OCI-LY3 (cell line): ENCODE results near the gene CASP6.

Experiments used
- H2AFZ ChIP-seq: fragments of 200-600, 300-600 bp; shearing (Covaris generic); 2 replicates; pipeline ENCODE4 v1.6.0; 2014; ENCODE audit warnings: antibody characterized with exemption, low read depth, low read length
- H3K27ac ChIP-seq: fragments of 200-600, 300-600 bp; sonication (generic); 2 replicates; pipeline ENCODE4 v1.5.1; 2014; ENCODE audit warnings: mild to moderate bottlenecking, low read length, moderate library complexity, mixed read lengths
- H3K27me3 ChIP-seq: fragments of 200-600, 300-600 bp; sonication (generic); 2 replicates; pipeline ENCODE4 v1.6.1; 2014; ENCODE audit warnings: low read depth, low read length, mixed read lengths
- H3K36me3 ChIP-seq: fragments of 200-600, 300-600 bp; sonication (generic); replicated peaks from 2 replicates; pipeline ENCODE3; 2014; ENCODE audit warnings: low read depth, low read length, mixed read lengths
- H3K4me1 ChIP-seq: fragments of 300-600, 200-600 bp; sonication (generic); 2 replicates; pipeline ENCODE4 v1.6.1; 2014; ENCODE audit warnings: low read length, mixed read lengths
- H3K4me2 ChIP-seq: fragments of 200-600, 300-600 bp; sonication (generic); 2 replicates; pipeline ENCODE4 v1.6.1; 2014; ENCODE audit warnings: low read length, mixed read lengths
- H3K4me3 ChIP-seq: fragments of 300-600, 200-600 bp; sonication (generic); 2 replicates; pipeline ENCODE4 v1.5.1; 2014; ENCODE audit warnings: antibody characterized with exemption, mild to moderate bottlenecking, low read length, moderate library complexity
- H3K79me2 ChIP-seq: fragments of 300-600, 200-600 bp; shearing (Covaris generic); 2 replicates; pipeline ENCODE4 v1.6.1; 2014; ENCODE audit warnings: mild to moderate bottlenecking, low read length, mixed read lengths
- H3K9ac ChIP-seq: fragments of 300-600, 200-600 bp; shearing (Covaris generic); 2 replicates; pipeline ENCODE4 v1.6.0; 2014; ENCODE audit warnings: mild to moderate bottlenecking, low read length, moderate library complexity
- H3K9me3 ChIP-seq: fragments of 200-600, 300-600 bp; shearing (Covaris generic); 2 replicates; pipeline ENCODE4 v1.6.1; 2014; ENCODE audit warnings: low read length, mixed read lengths; ENCODE audit not compliant: insufficient read depth
- H4K20me1 ChIP-seq: fragments of 200-600, 300-600 bp; sonication (generic); 2 replicates; pipeline ENCODE4 v1.6.1; 2016; ENCODE audit warnings: low read length, mixed read lengths; ENCODE audit not compliant: insufficient read depth
- EZH2phosphoT487 ChIP-seq: fragments of 200-600 bp; shearing (Covaris generic); IDR thresholded peaks from 2 replicates; pipeline ENCODE4 v1.6.1; 2018; ENCODE audit warnings: antibody characterized with exemption, mixed run types, low read depth
- TF ChIP-seq, protein P1 (sequence below): fragments of 200-600, 300-600 bp; sonication (generic); IDR thresholded peaks from 2 replicates; pipeline ENCODE4 v1.5.1; 2014; ENCODE audit warnings: antibody characterized with exemption, low read length, low read depth

The CASP6 gene

DNA sequence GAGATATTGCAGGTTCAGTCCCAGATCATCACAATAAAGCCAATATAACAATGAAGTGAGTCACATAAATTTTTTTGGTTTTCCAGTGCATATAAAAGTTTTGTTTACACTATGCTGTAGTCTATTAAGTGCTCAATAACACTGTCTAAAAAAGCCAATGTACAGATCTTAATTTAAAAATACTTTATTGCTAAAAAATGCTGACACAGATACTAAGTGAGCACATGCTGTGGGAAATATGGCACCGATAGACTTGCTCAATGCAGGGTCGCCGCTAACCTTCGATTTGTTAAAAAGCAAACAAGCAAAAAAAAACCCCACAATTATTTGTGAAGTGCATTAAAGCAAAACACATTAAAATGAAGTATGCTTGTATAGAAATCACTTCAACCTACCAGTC lies 16.4 kb upstream of the CASP6 start:
- no peak for TF ChIP-seq EZH2phosphoT487
- TF ChIP-seq, protein P1, sequence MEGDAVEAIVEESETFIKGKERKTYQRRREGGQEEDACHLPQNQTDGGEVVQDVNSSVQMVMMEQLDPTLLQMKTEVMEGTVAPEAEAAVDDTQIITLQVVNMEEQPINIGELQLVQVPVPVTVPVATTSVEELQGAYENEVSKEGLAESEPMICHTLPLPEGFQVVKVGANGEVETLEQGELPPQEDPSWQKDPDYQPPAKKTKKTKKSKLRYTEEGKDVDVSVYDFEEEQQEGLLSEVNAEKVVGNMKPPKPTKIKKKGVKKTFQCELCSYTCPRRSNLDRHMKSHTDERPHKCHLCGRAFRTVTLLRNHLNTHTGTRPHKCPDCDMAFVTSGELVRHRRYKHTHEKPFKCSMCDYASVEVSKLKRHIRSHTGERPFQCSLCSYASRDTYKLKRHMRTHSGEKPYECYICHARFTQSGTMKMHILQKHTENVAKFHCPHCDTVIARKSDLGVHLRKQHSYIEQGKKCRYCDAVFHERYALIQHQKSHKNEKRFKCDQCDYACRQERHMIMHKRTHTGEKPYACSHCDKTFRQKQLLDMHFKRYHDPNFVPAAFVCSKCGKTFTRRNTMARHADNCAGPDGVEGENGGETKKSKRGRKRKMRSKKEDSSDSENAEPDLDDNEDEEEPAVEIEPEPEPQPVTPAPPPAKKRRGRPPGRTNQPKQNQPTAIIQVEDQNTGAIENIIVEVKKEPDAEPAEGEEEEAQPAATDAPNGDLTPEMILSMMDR = no peak
- no peaks in the 10 kb centered on the region for H3K27me3 ChIP-seq
- H2AFZ ChIP-seq = no peak overlapping the region
- H3K4me1 ChIP-seq = peaks cover 10% of the 10 kb centered on the region
- H4K20me1 ChIP-seq = no peaks in the 10 kb centered on the region
- H3K9ac ChIP-seq = no peak overlapping the region
- no peak overlapping the region for H3K27ac ChIP-seq
- peaks cover 8% of the 10 kb centered on the region for H3K79me2 ChIP-seq
- peaks cover 6% of the 10 kb centered on the region for H3K36me3 ChIP-seq
- H3K9me3 ChIP-seq = no peaks in the 10 kb centered on the region
- H3K4me3 ChIP-seq = no peak overlapping the region
- no peak overlapping the region for H3K4me2 ChIP-seq

- H3K79me2 ChIP-seq = peaks cover 8% of the 10 kb centered on the region
Measured at GRCh38 chr4:109718759-109719158, 15.5 kb upstream of the CASP6 start.

GRCh38 chr4:109713500-109713899 lies 10.3 kb upstream of the CASP6 start:
- no peak overlapping the region for H2AFZ ChIP-seq
- no peak overlapping the region for H3K4me3 ChIP-seq
- no peaks in the 10 kb centered on the region for H3K9me3 ChIP-seq
- no peaks in the 10 kb centered on the region for H4K20me1 ChIP-seq
- no peak overlapping the region for H3K4me2 ChIP-seq
- peaks cover 14% of the 10 kb centered on the region for H3K36me3 ChIP-seq
- H3K27ac ChIP-seq = no peak overlapping the region
- no peak for TF ChIP-seq EZH2phosphoT487
- TF ChIP-seq, protein P1 = no peak
- no peak overlapping the region for H3K9ac ChIP-seq
- peaks cover 8% of the 10 kb centered on the region for H3K4me1 ChIP-seq
- H3K79me2 ChIP-seq = no peaks in the 10 kb centered on the region
- no peaks in the 10 kb centered on the region for H3K27me3 ChIP-seq

More at GRCh38 chr4:109718759-109719158, 15.5 kb upstream of the CASP6 start:
- no peak for TF ChIP-seq EZH2phosphoT487
- TF ChIP-seq, protein P1 = no peak
- Histone ChIP-seq H3K9ac (no peak overlapping the region), H3K27me3 (no peaks in the 10 kb centered on the region), H3K9me3 (no peaks in the 10 kb centered on the region), H3K4me3 (no peak overlapping the region), H3K36me3 (peaks cover 9% of the 10 kb centered on the region), H4K20me1 (no peaks in the 10 kb centered on the region), H3K27ac (no peak overlapping the region), H3K4me1 (peaks cover 10% of the 10 kb centered on the region), H2AFZ (no peak overlapping the region), H3K4me2 (no peak overlapping the region)

- no peaks in the 10 kb centered on the region for H3K79me2 ChIP-seq
- no peak overlapping the region for H2AFZ ChIP-seq
- no peaks in the 10 kb centered on the region for H3K9me3 ChIP-seq
- H4K20me1 ChIP-seq = no peaks in the 10 kb centered on the region
- H3K36me3 ChIP-seq = peaks cover 13% of the 10 kb centered on the region
- H3K4me1 ChIP-seq = peaks cover 10% of the 10 kb centered on the region
- no peak for TF ChIP-seq EZH2phosphoT487
- TF ChIP-seq, protein P1 = no peak
- H3K27me3 ChIP-seq = no peaks in the 10 kb centered on the region
- H3K9ac ChIP-seq = no peak overlapping the region
- H3K4me2 ChIP-seq = peak overlapping the region; percentile 16
- no peak overlapping the region for H3K4me3 ChIP-seq
- H3K27ac ChIP-seq = no peak overlapping the region
Measured at GRCh38 chr4:109708990-109709389, 5.7 kb upstream of the CASP6 start.
